Stimulated activated CD4-positive, alpha-beta T cell treated with anti-CD3 and anti-CD28 coated beads, Interleukin-4, amount 100 ng/mL, for 4 hours (primary cell): ENCODE results near the gene BMX.

ENCODE experiments used
- DNase-seq, 2 experiments: peaks; one replicate each; pipeline ENCODE4 v3.0.0-alpha.2; 2020

The BMX gene

DNA sequence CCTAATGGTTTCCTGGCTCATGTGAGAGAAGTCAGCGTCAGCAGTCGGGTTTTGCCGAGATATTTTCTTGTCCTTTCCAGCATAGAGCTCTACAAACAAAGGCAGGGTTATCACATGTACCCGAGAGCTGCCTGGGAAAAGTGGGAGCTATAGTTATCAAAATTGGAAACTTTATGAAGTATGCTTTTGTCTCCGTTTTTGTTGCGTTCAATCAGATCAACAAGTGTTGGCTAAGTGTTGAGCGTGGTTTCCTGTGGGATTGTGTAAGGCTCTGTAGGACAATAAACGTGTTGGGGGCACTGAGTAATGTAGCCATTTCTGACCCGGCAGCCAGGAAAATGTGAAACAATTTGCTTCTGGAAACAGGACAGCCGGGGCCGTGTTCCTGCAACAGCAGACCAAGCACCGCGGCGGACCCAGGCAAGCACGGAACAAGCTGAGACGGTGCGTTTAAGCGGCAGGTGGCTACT lies at the start of gene BMX:
Gene BMX (plus strand): TSS at position 311 of the 470 bp plus-strand sequence. CDS start 7,547 bp downstream, outside the sequence.
- no peak for DNase-seq

DNA sequence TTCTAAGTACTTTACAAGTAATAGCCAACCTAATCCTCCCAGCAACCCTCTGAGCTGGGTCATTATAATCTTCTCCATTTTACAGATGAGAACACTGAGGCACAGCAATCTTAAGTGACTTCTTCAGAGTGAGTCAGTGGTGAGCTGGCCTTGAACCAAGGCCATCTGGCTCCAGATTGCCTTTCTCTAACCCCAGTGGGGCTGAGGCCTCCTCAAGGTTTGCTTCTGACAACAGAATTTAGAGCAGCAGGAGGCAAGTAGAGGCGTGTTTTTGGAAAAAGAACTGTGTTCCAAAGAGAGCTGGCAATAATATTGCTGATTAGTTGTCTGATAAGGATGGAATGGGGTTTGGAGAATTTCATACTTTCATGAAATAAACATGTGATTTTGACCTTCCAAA lies 48.7 kb upstream of the BMX start:
- DNase-seq = no peak

DNA sequence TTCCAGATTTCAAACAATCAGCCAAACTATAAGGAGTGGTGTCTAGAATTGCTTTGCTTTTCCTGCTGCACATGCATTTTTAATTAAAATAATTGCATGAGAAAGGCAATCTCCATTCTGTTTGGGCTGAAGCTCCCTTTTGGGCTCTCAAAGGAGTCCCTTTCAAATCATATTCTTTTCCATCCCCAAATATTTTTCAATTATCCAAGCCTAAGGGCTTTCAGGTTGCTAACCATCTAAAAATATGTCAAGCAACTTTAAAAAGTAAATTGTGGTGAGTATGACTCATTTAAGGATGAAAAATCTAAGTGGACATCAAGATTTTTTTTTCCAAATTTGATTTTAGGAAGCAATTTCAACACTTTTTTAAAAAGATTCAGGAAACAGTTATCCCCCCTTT lies 35.9 kb upstream of the BMX start:
- DNase-seq = no peak

DNA sequence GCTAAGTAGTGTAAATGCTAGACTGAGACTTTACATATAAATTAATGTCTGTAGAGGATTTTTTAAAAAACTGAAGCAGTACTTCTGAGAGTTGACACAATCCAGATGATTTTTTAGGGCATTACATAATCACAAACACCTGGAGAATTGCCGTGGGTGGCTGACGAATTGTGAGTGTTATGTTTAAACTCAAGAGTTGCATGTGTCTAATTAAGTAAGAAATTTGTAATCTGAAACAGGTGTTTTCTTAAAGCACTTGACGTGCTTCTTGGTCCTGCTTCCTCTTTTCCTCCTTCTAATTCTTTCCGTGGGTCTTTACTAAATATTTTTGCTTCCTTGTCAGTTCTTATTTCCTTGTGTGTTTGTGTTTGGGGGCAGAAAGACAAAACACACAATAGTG lies 35.3 kb upstream of the BMX start:
- no peak for DNase-seq

DNA sequence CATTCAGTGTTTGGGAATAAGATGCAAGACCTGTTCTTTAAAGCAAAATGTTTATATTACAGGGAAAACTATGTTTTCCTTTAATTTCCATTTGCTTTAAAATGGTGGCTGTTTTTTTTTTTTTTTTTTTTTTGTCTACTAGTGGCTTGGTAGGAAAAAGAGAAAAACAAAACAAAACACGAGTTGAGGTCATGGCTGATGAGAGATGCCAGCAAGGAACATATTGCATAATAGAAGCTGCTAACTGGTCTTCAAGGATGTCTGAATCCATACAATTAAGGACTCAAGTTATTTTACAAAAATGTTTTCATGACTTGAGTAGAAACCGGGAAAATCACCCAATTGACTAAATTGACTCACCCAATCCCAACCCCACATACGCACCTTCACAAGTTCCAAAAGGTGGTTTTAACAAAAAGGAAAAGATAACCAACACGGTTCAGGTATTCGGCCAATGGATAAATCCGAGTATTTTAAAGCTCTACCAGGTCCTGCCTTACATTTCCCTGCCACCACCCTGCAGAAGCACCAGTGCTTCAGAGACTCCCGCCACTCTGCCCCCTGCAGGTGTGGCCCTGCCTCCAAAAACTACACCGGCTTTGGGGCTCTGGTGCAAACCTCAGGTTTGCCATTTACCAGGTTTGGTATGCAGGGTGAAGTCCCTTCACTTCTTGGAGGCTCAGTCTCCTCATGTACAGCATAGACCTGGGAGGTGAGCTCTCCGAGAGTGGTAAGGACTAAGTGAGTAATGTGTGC lies 34.5 kb upstream of the BMX start:
- DNase-seq = no peak

DNA sequence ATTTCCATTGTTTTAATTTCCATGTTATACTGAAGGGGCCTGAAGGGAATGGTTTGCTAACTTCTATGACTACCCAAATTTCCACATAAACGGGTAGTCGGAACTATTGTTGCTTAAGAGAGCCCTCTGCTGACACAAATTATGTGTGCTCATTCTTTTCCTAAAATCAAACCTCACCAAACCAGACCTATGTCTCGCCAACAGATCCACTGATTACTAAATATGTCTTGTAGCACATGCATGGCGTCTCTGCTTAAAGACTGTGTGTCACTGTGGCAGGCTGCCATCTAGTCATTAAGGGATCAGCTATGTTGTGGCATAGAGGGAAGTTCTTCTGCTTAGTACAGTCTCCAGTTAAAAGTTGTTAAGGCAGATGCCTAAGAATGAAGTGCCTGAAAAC lies 32.6 kb upstream of the BMX start:
- DNase-seq = no peak

DNA sequence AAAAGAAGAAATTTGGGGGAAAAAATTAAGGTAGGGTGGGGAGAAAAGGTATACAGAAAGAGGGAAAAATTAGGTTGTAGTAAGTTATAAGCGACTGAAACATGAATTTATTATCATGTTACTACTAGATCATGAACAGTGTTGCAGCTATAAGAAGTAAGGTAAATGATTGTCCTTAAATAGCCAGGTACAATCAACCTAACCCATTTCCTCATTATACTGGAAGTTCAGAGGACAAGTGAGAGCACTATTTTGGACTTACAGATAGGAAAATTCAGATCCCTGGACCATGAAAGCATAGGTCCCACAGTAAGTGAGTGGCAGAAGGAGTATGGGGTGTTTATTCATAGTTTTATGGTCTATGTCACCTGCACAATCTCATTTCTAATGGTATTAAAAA lies 31.0 kb upstream of the BMX start:
- DNase-seq = no peak

DNA sequence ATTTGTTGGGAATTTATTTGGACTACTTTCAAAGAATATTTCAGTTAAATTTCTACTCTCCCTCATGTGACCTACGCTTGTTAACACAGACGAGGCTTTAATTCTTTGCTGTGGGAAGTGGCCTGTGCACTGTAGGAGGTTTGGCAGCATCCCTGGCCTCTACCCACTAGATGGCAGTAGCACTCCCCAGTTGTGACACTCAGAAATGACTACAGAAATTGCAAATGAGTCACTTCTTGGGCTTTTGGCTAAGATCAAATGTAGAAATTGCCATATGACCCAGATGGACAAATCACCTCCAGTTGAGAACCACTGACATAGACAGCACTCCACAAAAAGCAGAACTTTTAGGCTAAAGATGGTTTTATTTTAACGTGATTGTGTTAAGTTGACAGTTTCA lies 29.6 kb upstream of the BMX start:
- peak; percentile 32 to 39 for DNase-seq

DNA sequence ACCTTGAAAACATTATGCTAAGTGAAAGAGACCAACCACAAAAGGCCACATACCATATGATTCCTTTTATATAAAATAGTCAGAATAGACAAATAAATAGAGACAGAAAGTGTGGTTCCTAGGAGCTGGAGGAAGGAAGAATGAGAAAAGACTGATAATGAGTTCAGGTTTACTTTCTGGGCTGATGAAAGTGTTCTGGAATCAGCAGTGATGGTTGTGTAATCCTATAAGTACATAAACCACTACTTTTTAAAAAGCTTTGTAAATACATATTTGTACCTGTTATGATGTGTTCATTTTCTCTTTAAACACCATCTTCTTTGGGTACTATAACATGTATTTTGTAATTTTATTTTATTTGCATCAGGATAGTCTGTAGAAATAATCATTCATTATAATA lies 28.1 kb upstream of the BMX start:
- no peak for DNase-seq

DNA sequence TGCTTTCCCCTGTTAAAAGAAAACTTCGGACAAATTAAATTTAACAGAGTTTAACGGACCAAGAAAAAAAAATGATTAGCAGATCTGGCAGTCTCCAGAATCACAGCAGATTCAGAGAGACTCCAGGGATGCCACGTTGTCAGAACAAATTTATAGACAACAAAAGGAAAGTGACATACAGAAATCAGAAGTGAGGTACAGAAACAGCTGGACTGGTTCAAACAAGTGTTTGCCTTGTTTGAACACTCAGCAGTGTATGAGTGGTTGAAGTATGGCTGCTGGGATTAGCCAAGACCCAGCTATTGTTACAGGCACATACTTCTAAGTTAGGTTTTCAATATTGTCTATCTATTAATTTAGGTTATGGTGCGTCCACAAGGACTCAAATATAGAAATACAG lies 26.6 kb upstream of the BMX start:
- no peak for DNase-seq

DNA sequence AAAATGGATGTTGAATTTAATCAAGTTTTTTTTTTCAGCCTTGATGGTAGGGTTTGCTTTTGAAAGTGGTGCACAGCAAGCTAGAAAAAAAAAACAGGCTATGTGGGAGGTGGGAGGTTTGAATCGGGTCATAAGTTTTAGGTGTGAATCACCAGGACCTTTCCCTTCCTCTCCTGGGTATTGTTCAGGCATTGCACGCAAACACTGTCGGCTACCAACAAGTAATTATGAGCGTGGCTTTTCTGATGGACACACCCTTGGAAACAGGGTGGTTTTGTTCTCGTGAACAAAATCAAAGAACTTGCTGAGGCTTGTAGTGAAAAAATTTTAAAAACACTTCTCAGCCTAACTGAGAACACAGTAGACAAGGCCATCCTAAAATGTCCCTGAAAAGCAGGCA lies 25.6 kb upstream of the BMX start:
- no peak for DNase-seq

DNA sequence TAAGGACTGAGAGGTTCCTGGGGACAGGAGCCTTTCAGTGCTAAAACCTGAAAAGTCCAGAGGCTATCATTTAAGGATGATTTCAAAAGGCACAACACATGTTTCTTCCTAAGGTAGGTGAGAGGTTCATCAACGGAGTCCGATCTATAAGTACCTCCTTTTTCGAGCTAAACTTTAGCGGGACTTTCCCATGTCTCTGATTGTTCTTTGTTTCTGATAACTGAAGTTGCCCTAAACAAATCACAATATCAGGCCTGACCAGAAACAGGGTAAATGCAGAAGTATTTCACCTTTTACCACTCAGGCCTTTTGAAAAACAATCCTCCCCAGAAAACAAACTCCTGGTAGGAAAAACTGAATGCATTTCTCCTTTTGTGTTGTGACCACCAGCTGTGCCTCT lies 25.1 kb upstream of the BMX start:
- DNase-seq = no peak

DNA sequence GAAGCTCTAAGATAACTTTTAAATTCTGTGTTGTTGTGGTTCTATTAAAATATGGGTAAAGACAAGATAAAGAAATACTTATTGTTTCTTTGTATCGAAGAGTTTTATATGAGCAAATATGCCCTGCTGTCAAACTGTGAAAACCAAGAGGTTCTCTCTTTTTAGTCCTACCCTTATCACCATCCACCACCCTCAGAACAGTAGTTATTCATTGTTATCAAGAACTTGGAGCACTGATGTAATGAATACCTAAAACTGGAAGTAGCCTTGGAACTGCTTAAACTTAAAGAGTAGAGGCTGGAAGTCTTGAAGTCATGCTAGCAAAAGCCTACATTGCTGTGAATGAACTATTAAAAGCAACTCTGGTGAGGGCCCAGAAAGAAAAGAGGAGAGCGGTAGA lies 16.7 kb upstream of the BMX start:
- no peak for DNase-seq

DNA sequence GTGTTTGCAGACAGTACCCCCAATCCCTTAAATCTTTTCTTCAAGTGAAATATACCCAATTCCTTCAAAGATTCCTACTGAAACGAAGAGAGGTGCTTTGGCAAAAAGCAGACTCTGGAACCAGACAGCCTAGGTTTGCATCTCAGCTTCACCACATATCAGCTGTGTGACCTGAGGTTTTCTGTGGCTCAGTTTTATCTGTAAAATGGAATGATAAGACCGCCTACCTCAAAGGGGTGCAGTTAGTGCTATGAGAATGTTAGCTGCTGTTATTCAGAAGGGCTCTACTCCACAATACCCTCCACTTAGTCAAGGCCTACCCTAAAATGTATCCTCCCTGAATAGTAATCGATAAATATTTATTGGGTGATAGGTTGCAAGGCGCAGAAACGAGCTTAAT lies 8.1 kb upstream of the BMX start:
- no peak for DNase-seq

DNA sequence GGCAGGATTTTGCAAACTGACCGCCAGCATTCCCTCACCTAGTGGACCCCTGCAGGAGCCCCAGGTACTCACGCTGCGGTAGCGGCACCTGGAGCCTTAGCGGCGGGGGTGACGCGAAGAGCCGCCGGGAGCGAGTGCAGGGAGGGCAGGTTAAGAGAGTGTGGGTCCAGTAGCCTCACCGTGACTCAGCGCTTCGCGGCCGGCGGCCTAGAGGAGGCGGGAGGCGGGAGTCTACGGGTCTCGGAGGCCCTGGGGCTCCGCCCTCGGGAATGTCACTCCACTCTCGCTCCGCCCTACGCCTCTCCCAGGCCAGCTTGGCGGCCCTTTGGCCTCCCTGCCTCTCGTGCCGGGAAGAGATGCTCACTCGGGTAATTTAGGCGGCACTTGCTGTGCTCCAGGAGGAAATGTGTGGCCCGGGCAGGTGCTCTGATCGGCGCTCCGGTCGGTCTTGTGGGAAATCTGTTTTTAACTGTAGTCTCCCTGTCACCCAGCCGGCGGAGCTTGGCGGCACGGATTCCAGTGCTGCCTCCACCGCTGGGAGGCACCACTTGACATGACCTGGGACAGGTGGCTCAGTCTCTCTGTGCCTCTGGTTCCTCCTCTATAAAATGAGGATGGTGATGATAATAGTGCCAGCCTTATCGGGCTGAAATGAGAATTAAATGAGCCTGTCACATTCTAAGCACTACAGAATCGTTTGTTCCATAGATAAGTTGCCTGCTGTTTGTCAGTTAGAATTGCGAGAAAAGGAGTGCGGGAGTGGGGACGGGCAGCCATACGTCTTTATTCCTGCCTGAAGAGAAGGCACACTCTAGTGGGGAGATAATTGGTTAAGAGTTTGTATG lies 7.3 kb upstream of the BMX start, which contains the start of gene PIR:
Gene PIR (minus strand): TSS at position 216 of the 845 bp plus-strand sequence. CDS start 2,076 bp downstream, outside the sequence.
- peak; percentile 58 for DNase-seq

DNA sequence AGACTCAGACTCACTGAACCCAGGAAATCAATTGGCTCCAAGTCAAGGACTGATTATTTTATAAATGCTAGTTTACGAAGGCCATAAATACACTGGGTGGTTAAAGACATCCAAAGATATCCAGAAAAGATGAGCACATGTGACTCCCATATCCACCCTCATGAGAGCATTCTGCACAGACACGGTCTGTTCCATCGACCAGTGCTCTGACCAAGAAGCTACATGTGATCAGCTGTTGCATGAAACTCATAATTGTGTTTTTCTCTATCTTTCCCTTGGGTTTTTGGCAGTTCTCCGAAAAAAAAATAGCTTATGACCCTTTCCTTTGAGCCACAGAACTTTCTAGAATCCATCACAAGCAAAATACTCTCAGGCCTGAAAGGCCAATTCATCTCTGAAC lies 4.8 kb upstream of the BMX start:
- DNase-seq = no peak

DNA sequence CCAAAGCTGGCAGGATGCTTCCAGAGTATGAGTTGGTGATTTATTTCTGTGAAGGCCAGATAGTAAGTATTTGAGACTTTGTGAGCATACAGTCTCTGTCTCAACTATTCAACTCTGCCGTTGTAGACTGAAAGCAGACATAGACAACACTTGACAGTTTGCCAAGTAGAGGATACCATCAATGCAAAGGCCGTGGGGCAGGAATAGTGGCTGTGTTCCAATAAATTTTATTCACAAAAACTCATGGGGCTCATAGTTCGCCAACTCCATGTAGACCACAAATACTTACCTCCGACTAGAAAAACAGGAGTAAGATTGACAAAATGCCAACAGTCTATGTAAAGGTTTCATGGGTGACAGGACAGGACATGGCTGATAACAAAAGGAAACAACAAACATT lies 3.8 kb upstream of the BMX start:
- DNase-seq = no peak

DNA sequence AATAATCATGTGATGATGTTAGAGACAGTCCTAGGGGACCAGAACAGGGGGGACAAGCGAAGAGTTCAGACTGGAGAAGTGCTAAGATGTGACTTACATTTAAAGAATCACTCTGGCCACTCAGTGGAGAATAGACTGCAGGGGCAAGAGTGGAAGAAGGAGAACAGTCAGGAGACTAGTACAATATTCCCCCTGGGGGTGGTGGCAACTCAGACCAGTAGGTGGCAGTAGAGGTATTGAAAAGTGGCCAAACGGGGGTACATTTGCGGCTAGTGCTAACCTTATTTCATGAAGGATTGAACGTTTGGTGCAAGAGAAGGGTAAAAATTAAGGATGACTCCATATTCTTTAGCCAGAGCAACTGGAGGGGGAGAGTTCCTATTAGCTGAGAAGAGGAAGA lies 2.7 kb upstream of the BMX start:
- DNase-seq = peak; percentile 8 to 28

DNA sequence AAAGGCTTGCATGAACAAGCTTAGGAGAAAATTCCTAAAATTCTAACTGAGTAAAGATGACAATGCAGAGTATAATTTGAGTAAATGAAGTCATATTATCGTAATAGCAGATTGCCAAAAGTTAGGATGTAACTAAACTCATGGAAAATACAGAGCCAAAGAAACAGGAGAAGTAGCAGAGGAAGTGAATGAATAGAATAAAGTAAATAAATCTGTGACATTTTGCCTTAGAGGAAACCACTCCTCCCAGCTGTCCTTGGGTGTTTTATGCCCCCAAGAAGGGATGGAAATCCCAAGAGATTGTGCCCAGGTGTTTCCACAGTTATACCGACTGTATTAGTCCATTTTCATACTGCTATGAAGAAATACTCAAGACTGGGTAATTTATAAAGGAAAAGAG lies 1.9 kb upstream of the BMX start:
- no peak for DNase-seq

DNA sequence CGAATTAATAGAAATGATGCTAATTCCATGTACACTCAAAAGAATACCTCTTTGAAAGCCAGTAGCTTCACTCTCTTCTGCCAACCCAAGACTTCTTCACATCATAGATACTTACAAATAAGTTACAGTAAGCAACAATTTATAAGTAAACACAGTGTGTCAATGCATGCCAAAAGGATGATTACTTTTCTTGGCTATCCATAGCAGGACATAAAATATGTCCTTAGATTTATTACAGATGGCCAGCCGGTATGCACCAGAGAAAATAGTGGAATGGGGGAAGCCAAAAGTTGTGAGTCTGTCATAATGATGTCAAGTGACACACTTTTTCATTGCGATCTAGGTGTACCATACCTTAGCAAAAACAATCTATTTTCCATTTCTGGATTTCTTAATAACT lies 631 bp upstream of the BMX start:
- DNase-seq = no peak

DNA sequence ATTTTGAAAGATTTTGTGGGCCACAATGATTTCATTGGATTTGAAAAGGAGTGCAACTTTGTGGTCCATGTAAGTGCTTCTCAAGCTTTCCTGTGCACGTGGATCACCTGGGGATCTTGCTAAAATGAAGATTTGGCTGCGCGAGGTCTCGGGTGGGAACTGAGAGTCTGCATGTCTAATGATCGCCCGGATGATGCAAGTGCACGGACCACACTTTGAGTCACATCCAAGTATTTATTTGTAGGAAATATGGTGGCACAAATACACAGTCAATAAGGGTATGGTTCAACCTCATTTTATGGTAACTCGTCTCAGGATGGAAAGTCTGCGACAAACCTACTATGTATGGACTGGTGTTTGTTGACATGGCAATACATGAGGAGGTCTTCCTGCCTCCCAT lies 899 bp downstream of the BMX start:
- DNase-seq = no peak

DNA sequence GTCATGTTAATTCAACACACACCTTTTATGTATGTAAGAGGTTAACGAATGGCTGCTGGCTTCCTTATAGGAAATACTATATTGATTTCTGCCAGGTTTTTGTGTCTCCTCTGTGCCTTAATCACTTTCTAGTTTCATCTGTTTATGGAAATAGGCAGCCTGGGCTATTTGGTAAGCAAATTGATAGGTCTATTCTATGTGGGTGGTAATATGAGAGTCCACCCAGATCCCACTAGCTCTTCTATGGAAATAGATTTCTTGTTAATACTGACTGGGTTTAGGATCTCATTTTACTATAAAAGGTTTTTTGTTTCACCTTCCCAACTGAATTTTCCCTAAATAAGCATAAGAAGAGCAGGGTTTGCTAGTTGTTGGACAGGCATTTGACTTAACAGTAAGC lies 4.1 kb downstream of the BMX start:
- DNase-seq = no peak

DNA sequence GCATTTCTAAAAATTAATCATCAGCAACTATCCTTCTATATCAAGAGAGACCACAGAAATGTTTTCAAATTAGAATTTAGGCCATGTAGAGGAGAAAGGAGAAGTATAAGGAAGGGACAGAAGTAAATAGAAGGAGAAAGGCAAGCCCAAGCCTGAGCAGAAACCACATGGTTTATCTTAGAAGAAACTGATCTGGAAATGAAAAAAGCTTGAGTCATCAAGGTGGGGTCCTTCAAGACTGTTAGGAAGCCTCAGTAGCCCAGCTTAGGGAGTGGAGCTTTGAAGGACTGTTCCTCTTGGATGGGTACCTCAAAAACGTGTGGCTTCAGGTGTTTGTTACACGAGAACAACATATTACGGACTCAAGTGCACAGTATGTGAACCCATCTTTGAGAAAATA lies 4.5 kb downstream of the BMX start:
- no peak for DNase-seq

DNA sequence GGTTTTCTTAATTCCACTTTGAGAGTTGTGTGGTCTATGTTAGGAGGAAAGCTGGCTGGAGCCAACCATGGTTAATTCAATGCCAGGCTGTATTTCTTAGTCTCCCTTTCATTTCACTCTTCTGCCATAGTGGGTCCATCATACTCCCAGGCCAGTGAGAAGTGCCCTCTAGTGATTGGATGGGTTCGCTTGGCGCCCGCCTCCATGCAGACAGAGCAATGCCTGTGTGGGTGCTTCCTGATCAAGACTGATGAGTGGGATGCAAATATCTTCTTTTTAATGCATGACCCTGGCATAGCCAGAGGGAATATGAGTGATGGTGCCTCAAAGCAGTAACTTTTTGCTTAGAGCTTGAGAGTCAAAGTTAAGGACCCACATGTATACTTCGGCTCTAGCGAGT lies 6.4 kb downstream of the BMX start:
- no peak for DNase-seq
